ENCODE measurements around the gene CPT1B.
A peak's percentile ranks its signal among the peaks of the same experiment; 100 is the strongest.

The CPT1B gene

GRCh38 chr22:50600967-50601668 is 22.9 kb upstream of the CPT1B start:
- H3K9me3 ChIP-seq (ENCODE audit: control insufficient read depth, low read length): no peaks in the 10 kb centered on the region
- peaks cover 6% of the 10 kb centered on the region for H3K36me3 ChIP-seq (ENCODE audit: control insufficient read depth, insufficient read depth, low read length, severe bottlenecking)
- DNase-seq (ENCODE audit: low read depth): no peak
- H3K4me3 ChIP-seq (ENCODE audit: low read length): no peak overlapping the region
- H3K9ac ChIP-seq (ENCODE audit: low read length): no peak overlapping the region
- H3K27me3 ChIP-seq (replicated peaks; ENCODE audit: control insufficient read depth, insufficient read depth, low read length): peaks cover 38% of the 10 kb centered on the region
- H3K4me1 ChIP-seq (ENCODE audit: control insufficient read depth, insufficient read depth, low read length): peaks cover 9% of the 10 kb centered on the region

GRCh38 chr22:50600538-50600937 is 22.3 kb upstream of the CPT1B start, which contains the start of gene MAPK8IP2:
Gene MAPK8IP2 (plus strand): TSS chr22:50600793. CDS start chr22:50600819, 26 bp downstream.
- H3K9ac ChIP-seq (ENCODE audit: low read length): no peak within 1 kb of the TSS
- DNase-seq (ENCODE audit: low read depth): peak; percentile 20
- H3K9me3 ChIP-seq (ENCODE audit: control insufficient read depth, low read length): no peaks in the 10 kb centered on the region
- peaks cover 34% of the 10 kb centered on the region for H3K27me3 ChIP-seq (replicated peaks; ENCODE audit: control insufficient read depth, insufficient read depth, low read length)
- H3K4me1 ChIP-seq (ENCODE audit: control insufficient read depth, insufficient read depth, low read length): peaks cover 9% of the 10 kb centered on the region
- peaks cover 6% of the 10 kb centered on the region for H3K36me3 ChIP-seq (ENCODE audit: control insufficient read depth, insufficient read depth, low read length, severe bottlenecking)
- no peak within 1 kb of the TSS for H3K4me3 ChIP-seq (ENCODE audit: low read length)

GRCh38 chr22:50599816-50600455 is 21.7 kb upstream of the CPT1B start:
- no peak overlapping the region for H3K4me3 ChIP-seq (ENCODE audit: low read length)
- peaks cover 28% of the 10 kb centered on the region for H3K27me3 ChIP-seq (replicated peaks; ENCODE audit: control insufficient read depth, insufficient read depth, low read length)
- no peaks in the 10 kb centered on the region for H3K9me3 ChIP-seq (ENCODE audit: control insufficient read depth, low read length)
- no peak overlapping the region for H3K9ac ChIP-seq (ENCODE audit: low read length)
- H3K36me3 ChIP-seq (ENCODE audit: control insufficient read depth, insufficient read depth, low read length, severe bottlenecking): peaks cover 6% of the 10 kb centered on the region
- DNase-seq (ENCODE audit: low read depth): peak; percentile 74
- H3K4me1 ChIP-seq (ENCODE audit: control insufficient read depth, insufficient read depth, low read length): peaks cover 9% of the 10 kb centered on the region

GRCh38 chr22:50597097-50597496 is 18.9 kb upstream of the CPT1B start:
- Histone ChIP-seq H3K9me3 (ENCODE audit: control insufficient read depth, low read length) (no peaks in the 10 kb centered on the region), H3K4me1 (ENCODE audit: control insufficient read depth, insufficient read depth, low read length) (peaks cover 2% of the 10 kb centered on the region), H3K36me3 (ENCODE audit: control insufficient read depth, insufficient read depth, low read length, severe bottlenecking) (peaks cover 6% of the 10 kb centered on the region), H3K4me3 (ENCODE audit: low read length) (no peak overlapping the region), H3K9ac (ENCODE audit: low read length) (no peak overlapping the region), H3K27me3 (replicated peaks; ENCODE audit: control insufficient read depth, insufficient read depth, low read length) (peaks cover 13% of the 10 kb centered on the region)
- DNase-seq (ENCODE audit: low read depth): no peak

- H3K36me3 ChIP-seq (ENCODE audit: control insufficient read depth, insufficient read depth, low read length, severe bottlenecking): peaks cover 6% of the 10 kb centered on the region
- DNase-seq (ENCODE audit: low read depth): no peak
- no peak overlapping the region for H3K9ac ChIP-seq (ENCODE audit: low read length)
- no peaks in the 10 kb centered on the region for H3K4me1 ChIP-seq (ENCODE audit: control insufficient read depth, insufficient read depth, low read length)
- no peak overlapping the region for H3K4me3 ChIP-seq (ENCODE audit: low read length)
- H3K27me3 ChIP-seq (replicated peaks; ENCODE audit: control insufficient read depth, insufficient read depth, low read length): peaks cover 7% of the 10 kb centered on the region
- no peaks in the 10 kb centered on the region for H3K9me3 ChIP-seq (ENCODE audit: control insufficient read depth, low read length)
These were observed 17.0 kb upstream of the CPT1B start for GRCh38 chr22:50595189-50595588.

- H3K27me3 ChIP-seq (replicated peaks; ENCODE audit: control insufficient read depth, insufficient read depth, low read length): no peaks in the 10 kb centered on the region
- no peaks in the 10 kb centered on the region for H3K36me3 ChIP-seq (ENCODE audit: control insufficient read depth, insufficient read depth, low read length, severe bottlenecking)
- no peaks in the 10 kb centered on the region for H3K9me3 ChIP-seq (ENCODE audit: control insufficient read depth, low read length)
- peaks cover 6% of the 10 kb centered on the region for H3K4me1 ChIP-seq (ENCODE audit: control insufficient read depth, insufficient read depth, low read length)
- no peak for DNase-seq (ENCODE audit: low read depth)
- H3K9ac ChIP-seq (ENCODE audit: low read length): no peak overlapping the region
- no peak overlapping the region for H3K4me3 ChIP-seq (ENCODE audit: low read length)
These were observed 9.2 kb upstream of the CPT1B start for GRCh38 chr22:50587407-50587806.

- no peak overlapping the region for H3K4me3 ChIP-seq (ENCODE audit: low read length)
These were observed 8.2 kb upstream of the CPT1B start for GRCh38 chr22:50586416-50586815.

GRCh38 chr22:50585781-50586180 is 7.6 kb upstream of the CPT1B start:
- Histone ChIP-seq H3K9me3 (ENCODE audit: control insufficient read depth, low read length) (no peaks in the 10 kb centered on the region), H3K27me3 (replicated peaks; ENCODE audit: control insufficient read depth, insufficient read depth, low read length) (no peaks in the 10 kb centered on the region), H3K4me3 (ENCODE audit: low read length) (no peak overlapping the region), H3K36me3 (ENCODE audit: control insufficient read depth, insufficient read depth, low read length, severe bottlenecking) (no peaks in the 10 kb centered on the region), H3K9ac (ENCODE audit: low read length) (no peak overlapping the region), H3K4me1 (ENCODE audit: control insufficient read depth, insufficient read depth, low read length) (peaks cover 15% of the 10 kb centered on the region)
- no peak for DNase-seq (ENCODE audit: low read depth)

More at GRCh38 chr22:50586416-50586815, 8.2 kb upstream of the CPT1B start:
- Histone ChIP-seq H3K27me3 (replicated peaks; ENCODE audit: control insufficient read depth, insufficient read depth, low read length) (no peaks in the 10 kb centered on the region), H3K9ac (ENCODE audit: low read length) (no peak overlapping the region), H3K9me3 (ENCODE audit: control insufficient read depth, low read length) (no peaks in the 10 kb centered on the region), H3K36me3 (ENCODE audit: control insufficient read depth, insufficient read depth, low read length, severe bottlenecking) (no peaks in the 10 kb centered on the region), H3K4me1 (ENCODE audit: control insufficient read depth, insufficient read depth, low read length) (peaks cover 13% of the 10 kb centered on the region)
- no peak for DNase-seq (ENCODE audit: low read depth)

GRCh38 chr22:50585238-50585637 is 7.0 kb upstream of the CPT1B start:
- no peak overlapping the region for H3K9ac ChIP-seq (ENCODE audit: low read length)
- no peaks in the 10 kb centered on the region for H3K27me3 ChIP-seq (replicated peaks; ENCODE audit: control insufficient read depth, insufficient read depth, low read length)
- DNase-seq (ENCODE audit: low read depth): no peak
- no peak overlapping the region for H3K4me3 ChIP-seq (ENCODE audit: low read length)
- H3K4me1 ChIP-seq (ENCODE audit: control insufficient read depth, insufficient read depth, low read length): peaks cover 15% of the 10 kb centered on the region
- no peaks in the 10 kb centered on the region for H3K9me3 ChIP-seq (ENCODE audit: control insufficient read depth, low read length)
- H3K36me3 ChIP-seq (ENCODE audit: control insufficient read depth, insufficient read depth, low read length, severe bottlenecking): no peaks in the 10 kb centered on the region

- Histone ChIP-seq H3K9ac (ENCODE audit: low read length) (peak overlapping the region; percentile 98), H3K9me3 (ENCODE audit: control insufficient read depth, low read length) (no peaks in the 10 kb centered on the region), H3K4me1 (ENCODE audit: control insufficient read depth, insufficient read depth, low read length) (peaks cover 18% of the 10 kb centered on the region), H3K36me3 (ENCODE audit: control insufficient read depth, insufficient read depth, low read length, severe bottlenecking) (no peaks in the 10 kb centered on the region), H3K27me3 (replicated peaks; ENCODE audit: control insufficient read depth, insufficient read depth, low read length) (no peaks in the 10 kb centered on the region), H3K4me3 (ENCODE audit: low read length) (no peak overlapping the region)
- DNase-seq (ENCODE audit: low read depth): no peak
These were observed 6.2 kb upstream of the CPT1B start for GRCh38 chr22:50584106-50585096.
